NOMO-1 treated with dmso at 0.1 percent for 144 hours (cell line): ENCODE results near the gene FEM1B.

Source experiments
- DNase-seq: peaks from one replicate; lab custom pipeline; 2025; ENCODE audit not compliant: unreplicated experiment; lab: John Stamatoyannopoulos, UW

FEM1B gene

GRCh38 chr15:68258692-68259091 is 18.9 kb upstream of the FEM1B start:
- no peak for DNase-seq

- DNase-seq: no peak
Observed at GRCh38 chr15:68259883-68260282, 17.7 kb upstream of the FEM1B start.

DNA sequence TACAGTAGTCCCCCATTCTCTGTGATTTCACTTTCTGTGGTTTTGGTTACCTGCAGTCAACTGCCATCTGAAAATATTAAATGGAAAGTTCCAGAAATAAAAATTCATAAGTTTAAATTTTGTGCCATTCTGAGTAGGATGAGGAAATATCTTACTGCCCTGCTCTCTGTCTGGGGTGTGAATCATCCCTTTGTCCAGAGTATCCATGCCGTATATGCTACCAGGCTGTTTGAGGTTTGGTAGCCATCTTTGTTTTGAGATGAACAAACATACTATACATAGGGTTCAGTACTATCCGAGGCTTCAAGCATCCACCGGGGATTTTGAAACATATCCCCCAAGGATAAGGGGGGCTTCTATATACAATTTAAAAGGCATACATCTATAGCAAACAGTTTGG is 16.3 kb upstream of the FEM1B start:
- no peak for DNase-seq

DNA sequence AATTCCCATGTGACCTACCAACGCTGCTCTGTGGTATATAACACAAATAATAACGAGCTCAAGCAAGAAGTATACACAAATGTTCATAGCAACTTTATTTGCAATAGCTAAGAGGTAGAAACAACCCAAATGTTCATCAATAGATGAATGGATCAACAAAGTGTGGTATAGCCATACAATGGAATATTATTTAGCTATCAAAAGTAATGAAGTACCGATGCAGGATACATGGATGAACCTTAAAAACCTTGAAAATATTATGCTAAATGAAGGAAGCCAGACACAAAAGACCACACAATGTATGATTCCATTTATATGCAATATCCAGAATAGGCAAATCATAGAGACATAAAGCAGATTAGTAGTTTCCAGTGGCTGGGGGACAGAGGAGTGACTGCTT is 15.6 kb upstream of the FEM1B start:
- no peak for DNase-seq

- DNase-seq: no peak
Observed at GRCh38 chr15:68262514-68263356, 14.8 kb upstream of the FEM1B start.

DNA sequence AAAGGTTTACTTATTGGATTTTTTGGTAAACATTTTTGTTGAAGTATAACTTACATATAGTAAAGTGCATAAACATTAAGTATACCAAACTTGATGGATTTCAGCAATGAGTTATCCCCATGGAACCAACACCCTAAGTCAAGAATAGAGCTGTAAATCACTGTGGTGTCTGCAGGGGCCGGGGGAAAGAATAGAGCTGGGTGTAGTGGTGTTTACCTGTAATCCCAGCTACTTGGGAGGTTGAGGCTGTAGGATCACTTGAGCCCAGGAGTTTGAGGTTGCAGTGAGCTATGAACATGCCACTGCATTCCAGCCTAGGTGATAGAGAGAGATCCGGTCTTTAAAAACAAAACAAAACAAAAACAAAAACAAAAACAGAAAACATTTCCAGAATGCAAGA is 13.3 kb upstream of the FEM1B start:
- DNase-seq: no peak

- no peak for DNase-seq
Observed at GRCh38 chr15:68265081-68265480, 12.5 kb upstream of the FEM1B start.

GRCh38 chr15:68265674-68266073 is 11.9 kb upstream of the FEM1B start:
- no peak for DNase-seq

DNA sequence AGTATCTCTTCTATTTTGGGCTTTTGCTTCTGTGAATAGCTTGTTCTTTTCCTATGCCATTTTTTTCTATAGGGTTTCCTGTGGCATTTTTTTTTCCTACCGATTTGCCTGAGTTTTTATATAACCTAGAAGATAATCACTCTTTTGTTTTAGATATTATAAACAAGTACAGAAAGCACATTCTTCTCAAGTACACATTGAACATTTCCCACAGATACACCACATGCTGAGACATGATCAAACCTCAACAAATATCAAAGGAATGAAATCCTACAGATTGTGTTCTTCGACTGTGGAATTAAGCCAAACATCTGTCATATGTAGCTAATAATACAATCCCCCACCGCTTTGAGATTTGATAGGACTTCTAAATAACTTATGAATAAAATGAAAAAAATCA is 9.1 kb upstream of the FEM1B start:
- no peak for DNase-seq

GRCh38 chr15:68271854-68272471 is 5.6 kb upstream of the FEM1B start:
- no peak for DNase-seq

GRCh38 chr15:68272721-68273271 is 4.7 kb upstream of the FEM1B start:
- no peak for DNase-seq

GRCh38 chr15:68274201-68274848 is 3.2 kb upstream of the FEM1B start:
- DNase-seq: no peak

DNA sequence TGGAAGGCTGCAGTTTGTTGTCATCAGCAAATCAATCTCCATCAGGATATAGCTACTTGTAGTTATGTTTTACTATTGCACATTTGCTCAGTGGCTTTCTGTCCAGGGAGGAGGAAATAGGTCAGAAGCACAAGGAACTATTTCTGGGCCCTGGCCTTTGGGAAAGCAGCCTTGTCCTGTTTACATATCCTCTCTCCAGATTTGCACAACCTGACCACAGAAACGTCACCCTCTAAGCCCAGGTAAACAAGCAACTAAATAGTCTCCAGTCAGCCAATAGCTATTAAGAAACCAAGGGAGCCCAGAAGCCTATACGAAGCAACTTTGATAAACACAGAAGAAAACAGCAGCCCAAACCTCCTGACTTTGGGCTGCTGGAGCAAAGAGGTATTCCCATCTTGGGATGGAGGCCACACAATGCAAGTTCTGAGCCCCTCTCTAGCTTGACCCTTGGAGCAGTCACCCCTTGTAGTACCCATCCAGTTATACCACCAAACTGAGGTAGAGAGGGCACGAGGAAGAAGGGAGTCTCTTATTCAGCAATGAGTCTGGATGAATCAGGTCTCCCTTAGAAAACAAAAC is 2.3 kb upstream of the FEM1B start:
- no peak for DNase-seq

DNA sequence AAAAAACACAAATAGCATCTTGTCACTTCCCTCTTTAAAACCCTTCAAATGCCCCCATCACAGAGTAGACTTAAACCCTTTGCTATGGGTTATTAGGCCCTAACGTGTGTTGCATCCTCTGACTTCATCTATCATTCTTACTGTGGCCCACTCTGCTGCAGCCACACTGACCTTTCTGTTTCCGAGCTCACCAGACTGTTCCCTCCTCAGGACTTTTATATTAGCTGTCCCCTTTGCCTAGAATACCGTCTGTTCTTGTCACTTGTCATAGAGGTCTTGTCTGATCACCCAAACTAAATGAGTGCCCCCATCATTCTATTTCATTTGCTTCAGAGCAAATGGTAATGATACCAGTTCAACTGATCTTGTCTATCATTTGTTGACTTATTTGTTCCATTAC is 877 bp upstream of the FEM1B start:
- no peak for DNase-seq

- no peak for DNase-seq
Observed at GRCh38 chr15:68277131-68277602, 378 bp upstream of the FEM1B start.

- DNase-seq: no peak
Observed at GRCh38 chr15:68278345-68278594, 725 bp downstream of the FEM1B start.

GRCh38 chr15:68278595-68279405 is 1.3 kb downstream of the FEM1B start:
- no peak for DNase-seq

- no peak for DNase-seq
Observed at GRCh38 chr15:68279779-68280753, 2.5 kb downstream of the FEM1B start.

DNA sequence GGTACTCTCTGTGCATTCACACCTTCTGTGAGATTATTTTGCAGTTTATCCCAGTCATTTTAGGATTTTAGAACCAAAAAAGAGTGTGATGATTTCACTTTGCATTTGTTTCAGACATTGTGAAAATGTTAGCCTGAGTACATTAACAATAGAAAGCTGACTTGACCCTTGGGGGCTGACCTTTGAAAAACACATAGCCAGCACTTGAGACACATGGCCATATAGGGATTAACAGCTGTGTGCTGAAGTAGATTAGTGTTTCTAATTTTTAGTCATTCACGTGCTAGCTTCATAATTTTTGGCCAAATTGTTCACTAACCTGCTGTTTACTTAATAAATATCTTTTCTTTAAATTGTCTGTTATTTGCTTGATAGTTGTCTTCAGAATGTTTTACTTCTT is 3.5 kb downstream of the FEM1B start:
- no peak for DNase-seq

GRCh38 chr15:68283401-68283800 is 5.9 kb downstream of the FEM1B start:
- DNase-seq: no peak
